Diencephalon (tissue), 1 donor: ENCODE data around the gene MS4A14. TPM values are rescaled to one million over a fixed set of nuclear protein-coding genes. Genes with fewer than 3 reads are reported as not detected.

Source experiments
- total RNA-seq: library from RNA; depleted of rRNA; stranded (reverse); fragments of >200 nt; gene quantifications from one replicate; pipeline ENCODE4 v1.2.3, GENCODE V29; 2014

Gene MS4A14, protein sequence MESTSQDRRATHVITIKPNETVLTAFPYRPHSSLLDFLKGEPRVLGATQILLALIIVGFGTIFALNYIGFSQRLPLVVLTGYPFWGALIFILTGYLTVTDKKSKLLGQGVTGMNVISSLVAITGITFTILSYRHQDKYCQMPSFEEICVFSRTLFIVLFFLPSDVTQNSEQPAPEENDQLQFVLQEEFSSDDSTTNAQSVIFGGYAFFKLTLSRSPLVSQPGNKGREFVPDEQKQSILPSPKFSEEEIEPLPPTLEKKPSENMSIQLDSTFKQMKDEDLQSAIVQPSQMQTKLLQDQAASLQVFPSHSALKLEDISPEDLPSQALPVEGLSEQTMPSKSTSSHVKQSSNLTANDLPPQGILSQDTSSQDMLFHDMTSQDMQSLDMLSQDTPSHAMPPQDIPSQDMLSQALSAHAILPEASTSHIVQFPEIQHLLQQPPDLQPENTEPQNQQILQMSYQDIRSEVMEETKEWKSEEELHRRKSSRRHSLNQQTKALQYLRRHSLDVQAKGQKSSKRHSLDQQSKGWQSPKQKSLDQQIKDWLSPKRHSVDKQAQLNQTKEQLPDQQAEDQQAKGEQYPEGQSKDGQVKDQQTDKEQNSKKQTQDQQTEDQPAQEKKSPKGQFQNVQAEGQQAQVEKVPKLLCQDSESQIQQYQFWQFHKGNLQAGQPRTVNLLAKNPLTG
- not detected for total RNA-seq

DNA sequence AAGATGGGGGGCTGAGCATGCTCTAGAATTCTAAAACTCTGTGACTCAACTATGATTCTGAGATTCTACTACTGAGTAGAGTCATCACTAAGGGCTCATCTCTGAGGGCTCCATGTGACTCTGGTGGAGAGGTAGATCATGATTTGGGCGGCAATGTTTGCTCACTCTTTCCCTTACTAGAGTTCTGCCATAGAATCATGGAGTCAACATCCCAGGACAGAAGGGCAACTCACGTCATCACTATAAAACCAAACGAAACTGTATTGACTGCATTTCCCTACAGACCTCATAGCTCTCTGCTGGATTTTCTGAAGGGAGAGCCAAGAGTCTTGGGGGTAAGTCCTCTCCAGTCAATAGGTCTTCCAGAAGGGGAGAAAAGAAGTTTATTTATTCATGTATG lies at the start of gene MS4A14:
Gene MS4A14 (plus strand): TSS at position 78 of the 400 bp plus-strand sequence. CDS start 120 bp downstream, at position 198.

DNA sequence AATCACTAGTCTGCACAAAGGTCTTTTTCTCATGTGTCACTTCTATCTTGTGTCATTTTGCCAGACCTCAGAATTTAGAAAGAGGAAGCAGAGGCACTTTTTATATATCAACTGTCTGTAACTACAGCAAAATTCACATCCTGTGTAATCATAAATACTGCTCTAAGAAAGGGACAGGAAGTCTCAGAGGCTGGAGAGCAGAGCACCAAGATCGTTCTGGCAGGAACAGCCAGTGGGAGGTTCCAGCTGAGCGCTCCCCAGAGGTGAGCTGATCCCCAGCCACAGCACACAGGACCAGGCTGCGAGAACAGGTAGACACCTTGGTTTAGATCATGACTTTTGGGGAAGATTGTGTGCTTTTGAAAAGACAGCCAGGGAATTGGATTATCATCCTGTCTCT lies 17.9 kb upstream of the MS4A14 start, which contains the start of gene MS4A7:
Gene MS4A7 (plus strand): TSS at position 179 of the 400 bp plus-strand sequence. CDS start 4,610 bp downstream, outside the sequence.

DNA sequence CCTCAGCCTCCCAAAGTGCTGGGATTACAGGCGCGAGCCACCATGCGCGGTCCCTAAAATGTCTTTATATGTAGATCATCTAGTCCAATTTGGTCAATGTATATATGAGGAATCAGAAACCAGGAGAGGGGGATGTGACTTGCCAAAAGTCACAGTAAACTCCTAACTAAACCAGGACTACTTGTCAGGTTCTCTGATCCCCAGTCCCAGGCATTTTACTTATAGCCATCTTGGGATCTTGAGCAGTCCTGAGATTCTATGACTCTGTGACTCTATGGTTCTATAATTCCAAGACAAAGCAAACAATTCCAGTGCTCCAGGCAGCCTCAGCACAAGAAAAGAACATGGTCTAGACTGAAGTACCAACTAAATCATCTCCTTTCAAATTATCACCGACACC lies 33.0 kb downstream of the MS4A14 start, which contains the start of gene MS4A5:
Gene MS4A5 (plus strand): TSS at position 301 of the 400 bp plus-strand sequence. CDS start 103 bp downstream, outside the sequence.

DNA sequence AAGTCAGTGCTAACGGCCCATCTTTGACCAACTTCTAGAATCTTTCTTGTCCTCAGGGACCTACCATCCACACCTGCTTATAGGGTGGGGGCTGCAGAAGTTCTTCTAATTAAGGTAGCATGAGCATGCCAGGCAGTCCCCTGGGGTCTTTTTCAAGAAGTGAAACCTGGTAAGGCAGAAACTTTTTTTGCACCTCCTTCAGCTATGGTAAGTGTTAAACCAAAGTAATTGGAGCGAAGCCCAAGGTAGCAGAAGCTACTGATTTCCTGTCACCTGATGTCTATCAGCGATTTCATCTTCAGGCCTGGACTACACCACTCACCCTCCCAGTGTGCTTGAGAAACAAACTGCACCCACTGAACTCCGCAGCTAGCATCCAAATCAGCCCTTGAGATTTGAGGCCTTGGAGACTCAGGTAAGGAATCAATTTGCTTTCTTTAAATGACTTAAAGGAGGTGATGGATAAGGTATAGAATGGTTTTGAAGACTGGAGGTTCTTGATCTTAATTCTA lies 59.3 kb downstream of the MS4A14 start, which contains the start of gene MS4A1:
Gene MS4A1 (plus strand): TSS at position 317 of the 512 bp plus-strand sequence. CDS start 6,528 bp downstream, outside the sequence.

Other genes with a start within 250 kb of the MS4A14 start
- gene MS4A6A, start 213.4 kb upstream of the MS4A14 start, total RNA-seq = 2.5 TPM
- not detected for gene MS4A4E, start 153.3 kb upstream of the MS4A14 start, total RNA-seq
- gene MS4A4A, start 115.8 kb upstream of the MS4A14 start, total RNA-seq = 2.1 TPM
- not detected for gene MS4A6E, start 69.2 kb upstream of the MS4A14 start, total RNA-seq
- 2.1 TPM for gene MS4A7, start 17.9 kb upstream of the MS4A14 start, total RNA-seq
- not detected for gene MS4A5, start 33.1 kb downstream of the MS4A14 start, total RNA-seq
- gene MS4A1, start 59.4 kb downstream of the MS4A14 start, total RNA-seq = 0.23 TPM
- not detected for gene MS4A12, start 96.3 kb downstream of the MS4A14 start, total RNA-seq
- not detected for gene MS4A13, start 118.9 kb downstream of the MS4A14 start, total RNA-seq